ENCODE results near the gene PRKAG2.

DNA sequence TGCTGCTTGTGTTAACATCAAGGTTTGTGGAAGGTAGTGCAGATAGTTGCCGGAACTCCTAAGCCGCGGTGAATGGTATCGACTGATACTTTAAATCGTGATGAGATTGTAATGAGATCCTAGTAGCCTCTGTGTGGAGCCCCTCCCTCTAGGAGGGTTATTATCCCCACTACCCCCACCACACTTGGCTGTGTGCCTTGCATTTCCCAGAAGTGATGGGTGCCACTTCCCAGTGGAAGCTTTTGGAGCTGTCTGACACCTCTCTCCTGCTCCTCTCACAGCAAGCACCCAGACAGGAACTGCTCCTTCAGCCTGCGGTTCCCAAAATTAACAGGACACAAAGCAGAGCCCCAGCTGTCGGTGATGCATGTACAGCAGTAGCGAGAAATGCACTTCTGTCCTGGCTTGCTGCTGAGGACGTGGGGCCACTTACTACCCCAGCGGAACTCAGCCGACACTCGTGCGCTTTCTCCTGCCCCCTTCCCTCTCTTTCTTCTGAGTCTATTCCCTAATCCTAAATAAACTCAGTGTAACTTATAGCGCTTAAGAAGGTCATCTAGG lies 52.5 kb downstream of the PRKAG2 start:
- TF ChIP-seq, protein P1, sequence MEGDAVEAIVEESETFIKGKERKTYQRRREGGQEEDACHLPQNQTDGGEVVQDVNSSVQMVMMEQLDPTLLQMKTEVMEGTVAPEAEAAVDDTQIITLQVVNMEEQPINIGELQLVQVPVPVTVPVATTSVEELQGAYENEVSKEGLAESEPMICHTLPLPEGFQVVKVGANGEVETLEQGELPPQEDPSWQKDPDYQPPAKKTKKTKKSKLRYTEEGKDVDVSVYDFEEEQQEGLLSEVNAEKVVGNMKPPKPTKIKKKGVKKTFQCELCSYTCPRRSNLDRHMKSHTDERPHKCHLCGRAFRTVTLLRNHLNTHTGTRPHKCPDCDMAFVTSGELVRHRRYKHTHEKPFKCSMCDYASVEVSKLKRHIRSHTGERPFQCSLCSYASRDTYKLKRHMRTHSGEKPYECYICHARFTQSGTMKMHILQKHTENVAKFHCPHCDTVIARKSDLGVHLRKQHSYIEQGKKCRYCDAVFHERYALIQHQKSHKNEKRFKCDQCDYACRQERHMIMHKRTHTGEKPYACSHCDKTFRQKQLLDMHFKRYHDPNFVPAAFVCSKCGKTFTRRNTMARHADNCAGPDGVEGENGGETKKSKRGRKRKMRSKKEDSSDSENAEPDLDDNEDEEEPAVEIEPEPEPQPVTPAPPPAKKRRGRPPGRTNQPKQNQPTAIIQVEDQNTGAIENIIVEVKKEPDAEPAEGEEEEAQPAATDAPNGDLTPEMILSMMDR (IDR thresholded peaks at IDR 0.05; ENCODE audit: low read depth, low read length) = no peak
- no peak for TF ChIP-seq EZH2phosphoT487 (IDR thresholded peaks at IDR 0.05; ENCODE audit: low read depth)
